ENCODE measurements around the gene RAB36.

The RAB36 gene

DNA sequence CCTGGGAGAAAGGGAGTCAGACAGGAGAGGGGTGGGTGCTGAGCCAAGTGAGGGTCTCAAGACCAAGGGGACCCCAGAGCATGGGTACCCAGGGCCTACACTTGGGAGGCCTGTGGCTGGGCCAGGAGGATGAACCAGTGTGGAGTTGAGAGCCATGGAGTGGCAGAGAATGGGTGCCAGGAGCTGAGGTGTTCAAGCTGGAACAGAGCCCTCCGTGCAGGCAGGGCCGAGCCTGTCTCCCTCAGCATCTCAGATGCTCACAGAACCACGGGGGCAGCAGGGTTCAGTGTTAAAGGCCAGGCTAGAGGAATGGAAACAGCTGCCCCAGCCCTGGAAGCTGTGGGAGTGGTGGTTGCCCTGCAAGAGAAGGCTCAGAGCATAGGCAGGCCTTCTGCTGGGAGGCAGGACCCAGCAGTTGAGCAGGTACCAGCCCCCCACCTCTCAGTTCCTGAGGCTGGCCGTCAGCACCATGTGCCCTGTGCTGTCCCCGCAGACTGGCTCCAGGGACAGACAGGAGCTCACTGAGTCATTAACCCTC lies 35.8 kb upstream of the RAB36 start:
- no peak overlapping the region for H2BK15ac ChIP-seq (ENCODE audit: low read length)
- no peak overlapping the region for H2BK5ac ChIP-seq (ENCODE audit: low read length)
- H3K23ac ChIP-seq (ENCODE audit: low read depth, low read length, poor library complexity): peak overlapping the region; percentile 94
- H2BK120ac ChIP-seq (ENCODE audit: low read depth, low read length): peak overlapping the region; percentile 21
- H3K9ac ChIP-seq (ENCODE audit: low read depth, low read length, poor library complexity): no peak overlapping the region
- H3K4me2 ChIP-seq (ENCODE audit: insufficient read depth, low read length, poor library complexity, severe bottlenecking): no peak overlapping the region
- H3K27ac ChIP-seq (replicated peaks; ENCODE audit: low read length): no peak overlapping the region
- H3K14ac ChIP-seq (ENCODE audit: low read length): peak overlapping the region; percentile 94
- H3K36me3 ChIP-seq (replicated peaks in 1 of 2; ENCODE audit: control insufficient read depth in 2 of 2, insufficient read depth in 2 of 2, low read length in 2 of 2): peaks cover 0 to 5% of the 10 kb centered on the region in 2 donors
- H3K4me3 ChIP-seq (ENCODE audit: low read length in 2 of 2): no peak overlapping the region
- H3K27me3 ChIP-seq (ENCODE audit: control insufficient read depth in 3 of 3, insufficient read depth in 3 of 3, low read depth in 1 of 3, low read length in 3 of 3): no peaks in the 10 kb centered on the region
- no peak overlapping the region for H4K91ac ChIP-seq (ENCODE audit: low read depth, low read length, poor library complexity)
- no peak overlapping the region for H3K4ac ChIP-seq (ENCODE audit: low read length)
- WGBS, 2 donors (ENCODE audit: extremely low coverage in 2 of 2, insufficient read length in 2 of 2, insufficient replicate concordance in 1 of 2): no CpG with 5 or more reads among the region's 5 CpGs
- peak overlapping the region; percentile 42 for H2AK5ac ChIP-seq (ENCODE audit: low read depth, low read length)
- H3K79me1 ChIP-seq (ENCODE audit: low read depth, low read length): no peaks in the 10 kb centered on the region
- H3K18ac ChIP-seq (ENCODE audit: low read length): no peak overlapping the region
- H4K8ac ChIP-seq (ENCODE audit: low read depth, low read length): no peak overlapping the region
- no peak overlapping the region for H2BK12ac ChIP-seq (ENCODE audit: low read length)
- H3K9me3 ChIP-seq (replicated peaks in 1 of 2; ENCODE audit: control insufficient read depth in 2 of 2, insufficient read depth in 1 of 2, low read depth in 1 of 2, low read length in 2 of 2): no peaks in the 10 kb centered on the region
- no peak overlapping the region for H2AFZ ChIP-seq (ENCODE audit: low read length)
- DNase-seq (ENCODE audit: low spot score): no peak
- H3K4me1 ChIP-seq (ENCODE audit: control insufficient read depth in 2 of 2, insufficient read depth in 1 of 2, low read depth in 1 of 2, low read length in 2 of 2): peaks cover 4 to 8% of the 10 kb centered on the region in 2 donors

DNA sequence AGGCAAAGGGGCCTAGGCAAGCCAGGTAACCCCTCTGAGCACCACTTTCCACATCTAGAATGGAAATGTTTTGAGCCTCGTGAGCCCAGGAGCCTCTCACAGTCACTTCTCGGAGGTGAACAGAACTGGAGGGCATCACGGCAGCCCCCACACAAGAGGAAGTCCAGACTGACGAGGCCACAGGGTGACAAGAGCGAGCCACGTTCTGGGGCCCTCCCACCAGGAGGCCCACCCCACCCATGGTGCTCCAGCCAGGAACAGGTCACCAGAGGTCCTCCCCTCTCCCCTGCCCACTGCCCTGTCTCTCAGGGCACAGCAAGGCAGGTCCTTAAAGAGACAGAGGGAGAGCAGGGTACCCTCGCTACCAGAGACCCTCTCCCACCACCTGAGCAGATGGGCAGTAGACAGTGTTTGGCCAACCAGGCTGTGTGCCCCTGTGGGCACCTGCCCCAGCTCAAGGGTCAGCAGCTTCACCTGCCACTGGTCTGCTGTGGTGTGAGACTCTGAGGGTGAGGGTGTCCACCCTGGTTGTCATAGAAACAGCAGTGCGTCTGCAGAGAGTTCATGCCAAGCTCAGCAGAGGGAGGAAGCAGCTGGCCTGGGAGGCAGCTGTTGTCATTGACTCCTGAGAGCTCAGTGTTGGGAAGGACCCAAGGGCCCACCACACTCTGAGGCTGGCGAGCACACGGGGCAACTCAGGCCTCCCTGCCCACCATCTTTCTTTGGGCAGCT lies 34.9 kb upstream of the RAB36 start:
- H3K18ac ChIP-seq (ENCODE audit: low read length): no peak overlapping the region
- no peaks in the 10 kb centered on the region for H3K27me3 ChIP-seq (ENCODE audit: control insufficient read depth in 3 of 3, insufficient read depth in 3 of 3, low read depth in 1 of 3, low read length in 3 of 3)
- H3K9me3 ChIP-seq (replicated peaks in 1 of 2; ENCODE audit: control insufficient read depth in 2 of 2, insufficient read depth in 1 of 2, low read depth in 1 of 2, low read length in 2 of 2): no peaks in the 10 kb centered on the region
- H2BK120ac ChIP-seq (ENCODE audit: low read depth, low read length): no peak overlapping the region
- peak overlapping the region; percentile 94 for H3K23ac ChIP-seq (ENCODE audit: low read depth, low read length, poor library complexity)
- H3K36me3 ChIP-seq (replicated peaks in 1 of 2; ENCODE audit: control insufficient read depth in 2 of 2, insufficient read depth in 2 of 2, low read length in 2 of 2): peaks cover 0 to 3% of the 10 kb centered on the region in 2 donors
- H3K27ac ChIP-seq (replicated peaks; ENCODE audit: low read length): no peak overlapping the region
- H2BK15ac ChIP-seq (ENCODE audit: low read length): no peak overlapping the region
- H3K4me1 ChIP-seq (ENCODE audit: control insufficient read depth in 2 of 2, insufficient read depth in 1 of 2, low read depth in 1 of 2, low read length in 2 of 2): peaks cover 4 to 8% of the 10 kb centered on the region in 2 donors
- no peak overlapping the region for H3K4me3 ChIP-seq (ENCODE audit: low read length in 2 of 2)
- no CpG with 5 or more reads among the region's 10 CpGs for WGBS, 2 donors (ENCODE audit: extremely low coverage in 2 of 2, insufficient read length in 2 of 2, insufficient replicate concordance in 1 of 2)
- no peak overlapping the region for H2BK12ac ChIP-seq (ENCODE audit: low read length)
- no peak overlapping the region for H4K91ac ChIP-seq (ENCODE audit: low read depth, low read length, poor library complexity)
- DNase-seq (ENCODE audit: low spot score): no peak
- peak overlapping the region; percentile 70 for H3K9ac ChIP-seq (ENCODE audit: low read depth, low read length, poor library complexity)
- H3K14ac ChIP-seq (ENCODE audit: low read length): peak overlapping the region; percentile 2
- no peak overlapping the region for H2AK5ac ChIP-seq (ENCODE audit: low read depth, low read length)
- no peaks in the 10 kb centered on the region for H3K79me1 ChIP-seq (ENCODE audit: low read depth, low read length)
- H4K8ac ChIP-seq (ENCODE audit: low read depth, low read length): no peak overlapping the region
- H2BK5ac ChIP-seq (ENCODE audit: low read length): no peak overlapping the region
- no peak overlapping the region for H2AFZ ChIP-seq (ENCODE audit: low read length)
- H3K4ac ChIP-seq (ENCODE audit: low read length): no peak overlapping the region
- H3K4me2 ChIP-seq (ENCODE audit: insufficient read depth, low read length, poor library complexity, severe bottlenecking): no peak overlapping the region

DNA sequence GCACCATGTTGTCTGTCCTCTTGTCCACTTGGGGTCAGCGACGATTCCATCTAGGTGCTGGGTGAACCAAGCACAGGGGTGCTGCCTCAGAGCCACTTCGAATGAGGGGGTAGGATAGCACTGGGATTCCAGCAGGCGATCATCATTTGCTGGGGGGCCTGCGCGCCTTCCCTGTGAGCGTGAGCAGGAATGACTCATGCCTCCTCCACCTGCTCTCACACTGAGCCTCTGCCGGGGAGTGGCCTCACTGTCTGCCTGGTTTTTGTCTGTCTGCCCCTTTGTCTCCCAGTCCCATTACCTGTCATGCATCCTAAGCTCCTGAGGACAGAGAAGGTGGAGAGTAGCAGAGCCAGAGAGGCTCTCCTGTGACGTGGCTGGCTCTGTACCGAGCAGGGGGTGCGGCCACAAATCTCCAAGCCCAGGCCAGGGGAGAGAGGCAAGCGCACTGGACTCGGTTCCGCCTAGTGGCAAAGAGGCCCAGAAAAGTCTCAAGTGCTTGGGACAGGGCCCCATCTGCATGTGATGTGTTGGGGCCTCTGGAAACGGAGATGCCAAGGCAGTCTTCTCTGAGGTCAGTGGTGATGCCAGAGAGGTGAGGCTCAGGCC lies 34.3 kb upstream of the RAB36 start:
- Histone ChIP-seq H2BK5ac (ENCODE audit: low read length) (peak overlapping the region; percentile 45), H2BK12ac (ENCODE audit: low read length) (no peak overlapping the region), H3K18ac (ENCODE audit: low read length) (peak overlapping the region; percentile 35), H4K8ac (ENCODE audit: low read depth, low read length) (no peak overlapping the region), H3K36me3 (replicated peaks in 1 of 2; ENCODE audit: control insufficient read depth in 2 of 2, insufficient read depth in 2 of 2, low read length in 2 of 2) (peaks cover 0 to 3% of the 10 kb centered on the region in 2 donors), H2BK120ac (ENCODE audit: low read depth, low read length) (no peak overlapping the region), H3K4ac (ENCODE audit: low read length) (no peak overlapping the region), H3K4me1 (ENCODE audit: control insufficient read depth in 2 of 2, insufficient read depth in 1 of 2, low read depth in 1 of 2, low read length in 2 of 2) (peaks cover 4 to 10% of the 10 kb centered on the region in 2 donors), H3K9me3 (replicated peaks in 1 of 2; ENCODE audit: control insufficient read depth in 2 of 2, insufficient read depth in 1 of 2, low read depth in 1 of 2, low read length in 2 of 2) (no peaks in the 10 kb centered on the region), H3K27ac (replicated peaks; ENCODE audit: low read length) (no peak overlapping the region), H3K14ac (ENCODE audit: low read length) (peak overlapping the region; percentile 2), H3K4me2 (ENCODE audit: insufficient read depth, low read length, poor library complexity, severe bottlenecking) (no peak overlapping the region), H3K79me1 (ENCODE audit: low read depth, low read length) (peaks cover 3% of the 10 kb centered on the region), H4K91ac (ENCODE audit: low read depth, low read length, poor library complexity) (no peak overlapping the region), H3K23ac (ENCODE audit: low read depth, low read length, poor library complexity) (peak overlapping the region; percentile 94), H2AFZ (ENCODE audit: low read length) (no peak overlapping the region), H3K27me3 (ENCODE audit: control insufficient read depth in 3 of 3, insufficient read depth in 3 of 3, low read depth in 1 of 3, low read length in 3 of 3) (no peaks in the 10 kb centered on the region), H2BK15ac (ENCODE audit: low read length) (no peak overlapping the region), H3K9ac (ENCODE audit: low read depth, low read length, poor library complexity) (peak overlapping the region; percentile 65), H2AK5ac (ENCODE audit: low read depth, low read length) (no peak overlapping the region), H3K4me3 (ENCODE audit: low read length in 2 of 2) (no peak overlapping the region)
- DNase-seq (ENCODE audit: low spot score): no peak
- WGBS, 2 donors (ENCODE audit: extremely low coverage in 2 of 2, insufficient read length in 2 of 2, insufficient replicate concordance in 1 of 2): no CpG with 5 or more reads among the region's 15 CpGs

DNA sequence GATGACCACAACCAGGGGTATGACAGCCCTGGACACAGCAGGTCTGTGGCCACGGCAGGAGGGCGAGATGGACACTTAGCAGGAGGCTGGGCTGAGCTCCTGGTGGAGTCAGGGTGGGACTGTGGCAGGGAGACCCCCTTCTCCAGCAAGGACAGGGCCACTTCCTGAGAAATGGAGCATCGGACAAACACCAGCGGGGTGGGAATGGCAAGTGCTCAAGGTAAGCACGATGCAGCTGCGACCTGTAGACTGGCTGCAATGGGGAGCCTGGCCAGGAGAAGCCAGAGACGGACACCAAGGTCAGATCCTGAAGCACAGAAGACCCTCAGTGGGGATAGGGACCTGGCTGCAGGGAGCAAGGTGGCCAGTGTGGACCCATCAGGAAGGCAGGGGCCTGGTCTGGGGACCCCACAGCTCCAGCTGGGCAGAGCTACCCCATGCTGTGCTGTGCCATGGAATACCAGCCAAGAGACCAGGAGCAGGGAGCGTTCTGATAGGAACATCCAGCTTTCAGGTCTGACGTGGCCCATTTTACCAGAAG lies 32.7 kb upstream of the RAB36 start:
- H2BK12ac ChIP-seq (ENCODE audit: low read length): no peak overlapping the region
- WGBS, 2 donors (ENCODE audit: extremely low coverage in 2 of 2, insufficient read length in 2 of 2, insufficient replicate concordance in 1 of 2): no CpG with 5 or more reads among the region's 9 CpGs
- H3K4ac ChIP-seq (ENCODE audit: low read length): no peak overlapping the region

More for the DNA sequence above, 32.7 kb upstream of the RAB36 start:
- H3K18ac ChIP-seq (ENCODE audit: low read length): peak overlapping the region; percentile 27
- no peak overlapping the region for H2BK15ac ChIP-seq (ENCODE audit: low read length)
- H3K27ac ChIP-seq (replicated peaks; ENCODE audit: low read length): no peak overlapping the region
- no peak overlapping the region for H2BK120ac ChIP-seq (ENCODE audit: low read depth, low read length)
- no peak overlapping the region for H2AK5ac ChIP-seq (ENCODE audit: low read depth, low read length)
- H3K4me2 ChIP-seq (ENCODE audit: insufficient read depth, low read length, poor library complexity, severe bottlenecking): no peak overlapping the region
- H4K91ac ChIP-seq (ENCODE audit: low read depth, low read length, poor library complexity): no peak overlapping the region
- peak overlapping the region; percentile 87 for H3K23ac ChIP-seq (ENCODE audit: low read depth, low read length, poor library complexity)
- peaks cover 4 to 12% of the 10 kb centered on the region in 2 donors for H3K4me1 ChIP-seq (ENCODE audit: control insufficient read depth in 2 of 2, insufficient read depth in 1 of 2, low read depth in 1 of 2, low read length in 2 of 2)
- no peak overlapping the region for H2AFZ ChIP-seq (ENCODE audit: low read length)
- peak overlapping the region; percentile 44 for H2BK5ac ChIP-seq (ENCODE audit: low read length)
- peaks cover 0 to 3% of the 10 kb centered on the region in 2 donors for H3K36me3 ChIP-seq (replicated peaks in 1 of 2; ENCODE audit: control insufficient read depth in 2 of 2, insufficient read depth in 2 of 2, low read length in 2 of 2)
- H3K14ac ChIP-seq (ENCODE audit: low read length): no peak overlapping the region
- H3K79me1 ChIP-seq (ENCODE audit: low read depth, low read length): peaks cover 4% of the 10 kb centered on the region
- no peak overlapping the region for H3K4me3 ChIP-seq (ENCODE audit: low read length in 2 of 2)
- DNase-seq (ENCODE audit: low spot score): no peak
- H3K9me3 ChIP-seq (replicated peaks in 1 of 2; ENCODE audit: control insufficient read depth in 2 of 2, insufficient read depth in 1 of 2, low read depth in 1 of 2, low read length in 2 of 2): no peaks in the 10 kb centered on the region
- no peak overlapping the region for H3K9ac ChIP-seq (ENCODE audit: low read depth, low read length, poor library complexity)
- no peak overlapping the region for H4K8ac ChIP-seq (ENCODE audit: low read depth, low read length)
- no peaks in the 10 kb centered on the region for H3K27me3 ChIP-seq (ENCODE audit: control insufficient read depth in 3 of 3, insufficient read depth in 3 of 3, low read depth in 1 of 3, low read length in 3 of 3)
